VCaP (cell line): ENCODE measurements around the gene STMP1.

ENCODE experiments used
- H3K27ac ChIP-seq: fragments of 450-650 bp; 2 replicates; pipeline ENCODE4 v1.5.1; 2017
- TF ChIP-seq, protein P1 (sequence below): fragments of 450-650 bp; conservative IDR thresholded peaks from 2 replicates; pipeline ENCODE4 v1.5.1; 2017; ENCODE audit warnings: mild to moderate bottlenecking, moderate library complexity

The STMP1 gene

DNA sequence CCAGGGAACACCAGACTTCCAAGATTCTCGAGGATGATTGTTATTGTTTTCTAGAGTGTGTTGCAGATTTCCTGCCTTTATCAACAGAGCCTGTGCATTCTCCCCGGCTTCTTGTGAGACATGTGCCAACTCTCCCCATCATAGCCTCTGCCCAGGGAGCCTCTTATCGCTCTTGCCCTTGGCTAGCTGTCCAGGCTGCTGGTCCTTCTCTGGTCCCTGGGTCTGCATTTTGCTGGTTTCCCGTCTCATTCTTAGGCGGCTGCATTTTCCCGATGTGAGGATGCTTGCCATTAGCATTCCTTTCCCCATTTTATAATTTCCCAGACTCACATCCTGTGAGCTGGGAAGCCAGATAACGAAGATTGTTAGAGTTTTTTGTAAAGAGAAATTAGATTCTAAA lies 50.5 kb downstream of the STMP1 start:
- TF ChIP-seq, protein P1, sequence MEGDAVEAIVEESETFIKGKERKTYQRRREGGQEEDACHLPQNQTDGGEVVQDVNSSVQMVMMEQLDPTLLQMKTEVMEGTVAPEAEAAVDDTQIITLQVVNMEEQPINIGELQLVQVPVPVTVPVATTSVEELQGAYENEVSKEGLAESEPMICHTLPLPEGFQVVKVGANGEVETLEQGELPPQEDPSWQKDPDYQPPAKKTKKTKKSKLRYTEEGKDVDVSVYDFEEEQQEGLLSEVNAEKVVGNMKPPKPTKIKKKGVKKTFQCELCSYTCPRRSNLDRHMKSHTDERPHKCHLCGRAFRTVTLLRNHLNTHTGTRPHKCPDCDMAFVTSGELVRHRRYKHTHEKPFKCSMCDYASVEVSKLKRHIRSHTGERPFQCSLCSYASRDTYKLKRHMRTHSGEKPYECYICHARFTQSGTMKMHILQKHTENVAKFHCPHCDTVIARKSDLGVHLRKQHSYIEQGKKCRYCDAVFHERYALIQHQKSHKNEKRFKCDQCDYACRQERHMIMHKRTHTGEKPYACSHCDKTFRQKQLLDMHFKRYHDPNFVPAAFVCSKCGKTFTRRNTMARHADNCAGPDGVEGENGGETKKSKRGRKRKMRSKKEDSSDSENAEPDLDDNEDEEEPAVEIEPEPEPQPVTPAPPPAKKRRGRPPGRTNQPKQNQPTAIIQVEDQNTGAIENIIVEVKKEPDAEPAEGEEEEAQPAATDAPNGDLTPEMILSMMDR: no peak
- H3K27ac ChIP-seq: no peak overlapping the region

DNA sequence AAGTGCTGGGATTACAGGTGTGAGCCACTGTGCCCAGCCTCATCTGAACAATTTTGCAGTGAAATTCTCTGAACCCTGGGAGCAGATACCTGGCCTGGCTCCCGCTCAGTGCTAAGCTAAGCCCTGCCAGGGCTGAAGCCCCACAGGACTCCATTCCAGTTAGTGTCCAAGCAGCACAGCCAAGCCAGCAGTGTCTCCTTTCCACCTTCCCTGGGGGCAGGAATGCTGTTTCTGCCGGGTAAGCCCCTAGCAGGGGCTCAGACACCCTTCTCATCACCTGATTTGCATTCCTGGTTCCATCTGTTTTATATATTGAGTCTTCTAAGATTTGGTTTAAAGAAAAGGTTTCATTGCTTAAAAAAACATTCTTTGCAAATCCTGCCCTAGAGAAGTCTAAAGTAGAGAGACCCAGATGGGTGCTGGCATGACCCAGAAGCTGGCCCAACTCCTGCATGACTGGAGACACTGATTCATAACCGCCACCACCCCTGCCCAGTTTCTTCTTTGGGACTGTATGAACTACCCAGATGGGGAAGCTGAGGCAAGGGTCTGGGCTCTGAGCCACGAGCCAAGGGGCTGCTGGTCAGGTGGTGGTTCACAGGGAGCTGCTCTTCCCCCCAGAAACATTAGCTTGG lies 51.6 kb downstream of the STMP1 start:
- TF ChIP-seq, protein P1: no peak

GRCh38 chr7:135714534-135715009 lies 52.3 kb downstream of the STMP1 start:
- TF ChIP-seq, protein P1: no peak
- H3K27ac ChIP-seq: no peak overlapping the region

More for the DNA sequence above, 51.6 kb downstream of the STMP1 start:
- no peak overlapping the region for H3K27ac ChIP-seq

- H3K27ac ChIP-seq: no peak overlapping the region
Measured at GRCh38 chr7:135715055-135715522, 52.8 kb downstream of the STMP1 start.

DNA sequence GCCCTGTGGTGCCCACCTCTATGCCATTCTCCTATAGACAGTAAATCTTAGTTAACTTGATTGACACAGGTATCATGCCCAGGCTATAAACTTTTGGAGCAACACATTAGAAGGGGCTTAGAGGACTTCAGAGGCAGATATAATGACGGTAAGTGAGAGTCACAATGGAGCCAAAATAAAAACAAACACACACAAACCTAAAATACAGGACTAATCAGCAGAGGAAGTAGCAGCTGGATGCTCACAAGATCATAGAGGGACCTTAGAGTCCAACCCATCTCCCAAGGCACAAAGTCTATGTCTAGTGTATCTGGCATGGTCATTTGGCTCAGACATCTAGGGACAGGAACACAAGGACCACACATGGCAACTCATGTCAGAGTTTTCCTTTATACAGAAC lies 53.4 kb downstream of the STMP1 start:
- TF ChIP-seq, protein P1: no peak
- H3K27ac ChIP-seq: no peak overlapping the region

More at GRCh38 chr7:135715055-135715522, 52.8 kb downstream of the STMP1 start:
- TF ChIP-seq, protein P1: no peak

- H3K27ac ChIP-seq: no peak overlapping the region
- TF ChIP-seq, protein P1: no peak
Measured at GRCh38 chr7:135716677-135717238, 54.4 kb downstream of the STMP1 start.

- TF ChIP-seq, protein P1: no peak
- no peak overlapping the region for H3K27ac ChIP-seq
Measured at GRCh38 chr7:135717693-135718092, 55.4 kb downstream of the STMP1 start.
